ENCODE data around the gene MMP23B.

DNA sequence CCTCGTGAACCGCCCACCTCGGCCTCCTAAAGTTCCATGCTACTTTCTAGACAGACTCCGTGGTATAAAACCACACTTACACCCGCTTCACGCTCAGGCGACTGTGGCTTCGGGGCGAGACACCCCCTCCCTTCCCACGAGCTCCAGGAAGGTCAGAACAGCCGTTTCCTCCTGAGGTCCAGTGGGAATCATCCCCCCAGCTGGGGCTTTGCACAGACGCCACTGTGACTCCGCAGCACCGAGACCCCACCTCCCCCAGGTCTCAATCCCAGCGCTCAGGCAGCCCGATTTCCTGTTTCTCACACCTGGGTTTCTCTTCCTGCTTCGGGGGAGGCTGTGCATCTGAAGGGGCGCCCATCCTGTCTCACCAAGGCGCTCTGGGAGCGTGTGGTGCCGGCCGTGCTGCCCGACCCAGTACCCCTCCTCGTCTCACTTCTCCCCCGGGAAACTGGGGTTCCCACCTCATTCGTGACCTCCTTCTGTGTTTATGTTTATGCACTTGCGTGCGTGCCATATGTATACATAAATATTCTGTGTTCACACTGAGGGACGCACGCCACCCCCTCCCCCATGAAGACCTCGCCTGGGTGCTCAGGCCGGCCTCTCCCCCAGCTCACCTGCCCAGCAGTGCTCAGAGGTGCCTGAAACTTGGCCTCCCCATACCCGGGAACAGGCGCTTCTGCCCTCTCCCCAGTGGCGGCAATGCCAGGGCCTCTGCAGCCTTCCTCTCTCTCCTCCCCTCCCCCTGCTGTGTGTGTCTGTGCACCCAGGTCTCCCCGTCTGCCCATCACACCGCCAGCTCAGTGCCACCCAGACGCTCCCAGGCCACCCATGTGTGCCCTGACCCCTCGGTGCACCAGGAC is 46.0 kb downstream of the MMP23B start:
- TF ChIP-seq, protein P1, sequence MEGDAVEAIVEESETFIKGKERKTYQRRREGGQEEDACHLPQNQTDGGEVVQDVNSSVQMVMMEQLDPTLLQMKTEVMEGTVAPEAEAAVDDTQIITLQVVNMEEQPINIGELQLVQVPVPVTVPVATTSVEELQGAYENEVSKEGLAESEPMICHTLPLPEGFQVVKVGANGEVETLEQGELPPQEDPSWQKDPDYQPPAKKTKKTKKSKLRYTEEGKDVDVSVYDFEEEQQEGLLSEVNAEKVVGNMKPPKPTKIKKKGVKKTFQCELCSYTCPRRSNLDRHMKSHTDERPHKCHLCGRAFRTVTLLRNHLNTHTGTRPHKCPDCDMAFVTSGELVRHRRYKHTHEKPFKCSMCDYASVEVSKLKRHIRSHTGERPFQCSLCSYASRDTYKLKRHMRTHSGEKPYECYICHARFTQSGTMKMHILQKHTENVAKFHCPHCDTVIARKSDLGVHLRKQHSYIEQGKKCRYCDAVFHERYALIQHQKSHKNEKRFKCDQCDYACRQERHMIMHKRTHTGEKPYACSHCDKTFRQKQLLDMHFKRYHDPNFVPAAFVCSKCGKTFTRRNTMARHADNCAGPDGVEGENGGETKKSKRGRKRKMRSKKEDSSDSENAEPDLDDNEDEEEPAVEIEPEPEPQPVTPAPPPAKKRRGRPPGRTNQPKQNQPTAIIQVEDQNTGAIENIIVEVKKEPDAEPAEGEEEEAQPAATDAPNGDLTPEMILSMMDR (IDR thresholded peaks at IDR 0.05) = no peak
- TF ChIP-seq EZH2 (IDR thresholded peaks at IDR 0.05) (no peak), EZH2phosphoT487 (IDR thresholded peaks at IDR 0.05) (no peak)
